DMS153 treated with DMSO at 0.1 percent for 48 hours (cell line): ENCODE results near the gene KRT76.

Experiments
- DNase-seq: peaks from one replicate; lab custom pipeline; 2025; ENCODE audit not compliant: unreplicated experiment; lab: John Stamatoyannopoulos, UW

The KRT76 gene

DNA sequence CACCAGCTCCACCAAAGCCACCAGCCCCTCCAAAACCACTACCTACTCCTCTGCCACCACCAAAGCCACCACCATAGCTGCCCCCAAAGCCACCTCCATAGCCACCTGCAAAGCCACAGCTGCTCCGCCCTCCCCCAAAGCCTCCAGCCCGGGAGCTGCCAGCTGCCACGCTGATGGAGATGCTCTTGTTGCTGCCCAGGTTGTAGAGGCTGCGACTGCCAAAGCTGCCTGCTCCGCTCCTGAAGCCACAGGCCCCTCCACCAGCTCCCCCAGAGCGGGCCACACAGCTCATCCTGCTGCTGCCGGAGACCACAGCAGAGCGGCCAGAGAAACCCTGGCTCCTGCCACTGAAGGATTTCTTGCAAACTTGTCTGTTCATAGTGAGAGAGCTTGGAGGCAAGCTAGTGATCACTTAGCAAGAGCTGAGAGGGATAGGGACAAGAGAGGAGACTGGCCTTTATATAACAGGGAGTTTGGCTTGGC, at the start of gene KRT76:
Gene KRT76 (minus strand): TSS at position 433 of the 483 bp plus-strand sequence. CDS start 54 bp downstream, at position 379.
- DNase-seq: no peak

DNA sequence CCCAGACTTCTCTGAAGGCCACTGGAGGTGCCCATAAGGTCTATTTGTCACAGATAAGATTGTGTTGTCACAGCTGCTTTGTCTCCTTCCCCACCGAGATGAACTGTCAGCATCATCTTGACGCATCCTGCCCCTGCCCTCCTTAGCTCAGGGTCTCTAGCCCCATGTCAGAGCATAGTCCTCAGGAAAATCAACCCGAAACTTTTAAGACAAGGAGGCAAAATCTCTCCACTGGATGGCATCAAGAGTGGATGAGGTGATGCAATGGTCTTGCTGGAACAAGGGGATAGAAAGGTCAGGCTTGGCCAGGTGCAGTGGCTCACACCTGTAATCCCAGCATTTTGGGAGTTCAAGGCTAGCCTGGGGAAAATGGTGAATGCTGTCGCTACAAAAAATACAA, 48.8 kb upstream of the KRT76 start:
- no peak for DNase-seq

DNA sequence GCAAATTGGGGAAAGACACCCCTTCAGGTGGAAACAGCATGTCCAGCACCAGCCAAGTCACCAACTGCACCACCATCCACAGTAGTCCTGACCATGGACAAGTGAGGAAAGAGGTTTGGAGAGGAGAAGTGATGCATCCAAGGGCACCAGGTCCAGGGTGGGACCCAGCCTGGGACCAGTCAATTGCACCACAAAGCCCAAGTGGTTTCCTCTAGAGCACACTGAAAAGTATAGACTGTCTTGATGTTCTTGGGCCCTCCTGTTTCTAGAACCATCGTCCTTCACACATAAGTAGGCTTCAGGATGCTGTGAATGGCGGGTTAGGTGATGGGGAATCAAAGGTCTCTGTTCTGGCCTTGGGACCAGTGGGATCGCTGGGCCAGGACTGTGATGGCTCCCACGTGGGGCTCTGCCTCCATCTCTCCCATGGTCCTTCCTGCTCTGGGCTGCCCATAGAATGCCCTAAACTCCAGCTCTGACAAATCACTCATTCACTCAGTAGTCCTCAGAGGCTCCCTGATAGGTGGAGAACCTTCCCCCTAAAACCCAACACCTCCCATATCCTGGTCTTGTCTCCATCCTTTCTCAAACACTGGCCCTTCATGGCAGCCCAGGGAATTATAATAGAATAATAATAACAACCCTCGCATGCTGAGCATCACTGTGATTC, 47.7 kb upstream of the KRT76 start:
- DNase-seq: no peak

DNA sequence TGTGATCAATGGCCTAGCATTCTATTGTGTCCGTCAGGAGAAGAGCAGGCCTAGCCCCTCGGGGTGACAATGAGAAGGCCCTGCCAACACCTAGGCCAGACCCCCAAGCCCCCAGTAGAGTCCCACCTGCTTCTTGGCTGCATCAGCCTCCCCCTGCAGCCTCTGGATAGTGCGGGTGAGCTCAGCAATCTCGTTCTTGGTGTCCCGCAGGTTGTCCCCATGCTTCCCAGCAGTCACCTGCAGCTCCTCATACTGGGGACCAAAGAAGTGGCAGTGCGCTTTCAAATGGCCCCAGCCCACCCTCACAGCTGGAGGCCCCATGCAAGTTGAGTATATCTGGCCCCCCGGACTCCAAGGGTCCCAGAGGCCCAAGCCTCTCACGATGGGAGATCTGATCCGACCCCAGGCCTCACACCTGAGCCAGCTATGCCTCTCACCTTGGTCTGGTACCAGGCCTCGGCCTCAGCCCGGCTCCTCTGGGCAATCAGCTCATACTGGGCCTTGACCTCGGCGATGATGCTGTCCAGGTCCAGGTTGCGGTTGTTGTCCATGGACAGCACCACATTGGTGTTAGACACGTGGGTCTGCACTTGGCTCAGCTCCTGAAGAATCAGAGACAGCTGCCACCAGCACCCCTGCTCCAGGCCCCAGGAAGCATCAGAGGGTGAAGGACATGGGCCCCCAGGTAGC, 46.8 kb upstream of the KRT76 start:
- DNase-seq: no peak

DNA sequence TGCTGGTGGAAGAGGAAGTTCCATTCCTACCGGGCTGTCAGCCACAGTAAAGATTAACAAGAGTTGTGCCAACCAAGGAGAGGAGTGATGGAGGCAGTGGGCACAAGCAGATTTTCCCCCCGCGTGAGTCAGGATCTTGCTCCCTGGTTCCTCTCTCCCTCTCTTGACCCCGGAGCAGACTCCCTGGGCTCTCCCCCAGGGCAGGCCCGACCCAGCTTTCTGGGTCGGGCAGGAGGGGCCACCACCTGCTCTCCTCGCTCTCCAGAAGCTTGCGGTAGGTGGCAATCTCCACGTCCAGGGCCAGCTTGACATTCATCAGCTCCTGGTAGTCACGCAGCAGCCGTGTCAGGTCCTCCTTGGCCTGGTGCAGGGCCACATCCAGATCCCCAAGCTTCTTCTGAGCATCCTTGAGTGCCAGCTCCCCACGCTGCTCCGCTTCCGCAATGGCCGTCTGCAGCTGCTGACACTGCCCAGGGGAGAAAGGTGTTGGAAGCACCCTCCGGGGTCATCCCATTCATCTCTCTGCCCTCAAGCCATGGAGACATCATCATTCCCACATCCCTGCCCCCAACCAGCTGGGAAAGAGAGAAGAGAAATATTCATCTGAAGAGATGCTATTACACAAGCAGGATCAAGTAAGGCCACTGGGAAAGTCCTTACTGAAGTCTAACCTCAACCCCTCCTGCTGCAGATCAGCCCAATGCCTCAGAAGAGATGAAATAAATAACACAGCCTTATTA, 45.8 kb upstream of the KRT76 start:
- DNase-seq: no peak

DNA sequence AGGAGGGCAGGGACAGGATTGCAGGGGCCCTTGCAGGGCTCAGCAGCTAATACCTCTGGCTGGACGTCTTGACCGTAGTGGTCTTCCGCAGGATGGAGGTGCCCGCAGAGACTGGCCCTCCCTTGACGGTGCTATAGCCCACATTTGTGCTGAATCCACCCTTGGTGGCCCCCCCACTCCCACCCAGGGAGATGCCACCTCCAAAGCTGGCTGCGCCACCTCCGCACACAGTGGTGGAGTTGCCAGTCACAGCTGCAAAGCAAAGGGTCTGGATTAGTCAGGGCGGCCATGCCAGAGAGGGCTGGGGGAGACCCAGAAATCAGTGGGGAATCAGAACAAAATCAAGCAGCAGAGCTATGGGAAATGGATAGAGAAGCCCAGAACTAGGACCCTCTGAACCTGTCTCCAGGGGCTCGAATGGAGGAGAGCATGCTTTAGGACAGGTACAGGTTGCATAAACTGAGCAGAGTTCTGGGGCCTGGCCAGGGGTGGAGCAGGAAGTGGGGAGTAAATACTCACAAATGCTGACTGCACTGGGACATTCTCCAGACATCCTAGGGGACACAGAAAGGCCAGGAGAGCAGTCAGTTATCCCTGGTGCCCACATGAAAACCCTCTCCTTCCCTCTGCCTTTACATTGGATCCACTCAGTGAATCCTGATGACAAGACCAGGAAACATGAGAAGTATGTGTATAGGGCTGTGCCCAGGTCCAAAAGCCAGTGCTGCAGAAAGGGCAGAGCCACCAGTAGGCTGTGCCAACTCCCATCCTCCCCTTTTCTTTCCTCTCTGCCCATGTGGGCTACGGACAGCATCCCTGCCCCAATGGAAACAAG, 44.9 kb upstream of the KRT76 start:
- no peak for DNase-seq

DNA sequence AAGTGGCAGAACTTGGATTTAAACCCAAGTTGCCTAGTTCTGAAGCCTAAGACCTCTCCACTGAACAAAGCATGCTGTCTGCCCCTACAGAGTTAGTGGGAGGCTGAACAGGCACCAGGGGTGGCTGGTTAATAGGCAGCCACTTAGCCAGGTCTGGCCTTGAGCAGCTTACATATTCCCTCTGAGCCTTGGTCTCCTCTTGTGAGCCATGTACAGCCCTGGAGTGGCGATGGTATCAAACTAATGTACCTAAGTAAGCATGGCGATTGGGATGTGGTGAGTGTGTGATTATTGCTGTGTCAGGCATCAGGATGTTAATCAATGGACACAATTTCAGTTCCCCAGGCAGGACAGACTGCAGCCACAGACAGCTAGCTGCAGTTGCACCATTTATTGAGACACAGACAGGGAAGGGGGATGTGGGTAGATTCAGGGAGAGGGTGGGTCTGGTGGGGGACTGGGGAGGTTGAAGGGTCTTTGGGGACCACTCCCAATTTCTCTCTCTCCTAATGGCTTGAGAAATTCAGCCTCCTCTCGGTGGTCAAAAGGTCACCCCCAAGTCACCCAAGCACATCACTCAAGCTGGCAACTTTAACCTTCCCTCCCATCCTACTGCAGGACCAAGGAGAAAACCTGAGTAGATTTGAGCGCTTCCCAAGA, 44.1 kb upstream of the KRT76 start:
- no peak for DNase-seq

DNA sequence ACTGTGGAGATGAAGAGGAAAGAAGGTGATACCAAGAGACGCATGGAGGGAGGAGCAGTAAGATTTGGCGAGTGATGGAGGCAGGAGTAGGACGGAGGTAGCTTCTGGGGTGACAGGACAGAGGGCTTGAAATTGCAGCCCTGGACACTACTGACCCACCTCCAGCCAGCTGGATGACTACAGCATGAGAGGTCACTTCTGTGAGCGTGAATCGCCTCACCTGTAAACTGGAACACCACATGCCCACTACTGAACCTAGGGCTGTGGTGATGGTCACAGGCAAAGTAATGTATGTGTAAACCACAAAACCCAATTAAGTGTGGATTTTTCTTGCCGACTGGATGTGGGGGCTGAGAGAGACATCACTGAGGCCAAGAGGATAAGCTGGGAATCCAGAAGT, 43.4 kb upstream of the KRT76 start:
- DNase-seq: no peak

DNA sequence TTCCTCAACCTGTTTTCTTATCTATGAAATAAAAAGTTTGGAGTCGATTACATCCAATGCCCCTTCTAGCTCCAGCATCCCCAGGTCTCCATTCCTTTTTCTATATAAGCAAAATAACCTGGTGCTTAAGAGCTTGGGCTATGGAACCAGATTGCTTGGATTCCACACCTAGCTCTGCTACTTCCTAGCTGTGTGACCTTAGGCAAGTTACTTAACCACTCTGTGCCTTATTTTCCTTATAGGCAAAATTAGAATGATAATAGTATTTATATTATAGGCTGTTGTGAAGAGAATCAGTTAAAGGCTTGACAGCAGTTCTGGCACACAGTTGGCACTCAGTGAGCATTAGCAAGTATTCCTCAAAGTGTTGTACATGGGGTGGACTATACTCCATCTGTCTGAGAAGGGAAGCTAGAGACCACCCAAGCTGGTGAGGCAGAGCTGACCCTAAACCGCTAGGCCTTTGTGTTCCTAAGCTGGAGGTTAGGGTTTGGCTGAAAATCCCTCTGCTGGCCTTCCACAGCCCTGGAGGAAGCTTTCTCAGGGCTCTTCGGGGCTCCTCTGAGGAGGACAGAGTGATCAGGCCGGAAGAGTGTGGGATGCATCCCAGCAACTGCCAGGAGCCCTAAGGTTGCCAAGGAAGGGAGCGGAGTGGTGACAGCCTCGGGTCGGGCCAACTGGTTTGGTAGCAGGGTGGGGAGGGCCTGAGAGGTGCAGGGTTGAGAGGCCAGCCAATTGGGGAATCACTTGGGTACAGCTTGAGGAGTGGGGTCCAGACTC, 42.8 kb upstream of the KRT76 start:
- DNase-seq: no peak

DNA sequence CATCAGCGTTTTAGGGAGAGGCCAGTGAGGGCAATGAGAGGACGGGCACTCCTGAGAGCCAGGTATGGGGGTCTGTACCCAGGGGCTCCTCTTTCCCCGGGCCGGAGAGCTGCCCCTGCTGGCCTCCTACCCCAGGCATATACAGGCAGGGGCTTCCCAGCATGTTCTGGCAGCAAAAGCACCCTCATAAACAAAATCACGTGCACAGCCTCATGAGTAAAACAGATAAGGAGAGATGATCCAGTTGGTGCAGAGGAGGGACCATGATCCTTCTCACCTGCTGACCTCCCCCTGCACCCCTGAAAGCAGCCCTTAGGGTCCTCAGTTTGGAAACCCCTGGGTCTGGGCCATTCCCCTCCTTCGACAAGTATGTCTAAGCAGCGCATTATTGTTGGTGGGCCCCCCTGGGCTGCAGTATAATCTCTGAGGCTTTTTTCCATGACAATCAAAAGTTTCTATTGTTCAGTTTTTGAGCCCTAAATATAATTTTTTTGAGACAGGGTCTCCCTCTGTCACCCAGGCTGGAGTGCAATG, 41.8 kb upstream of the KRT76 start:
- no peak for DNase-seq

DNA sequence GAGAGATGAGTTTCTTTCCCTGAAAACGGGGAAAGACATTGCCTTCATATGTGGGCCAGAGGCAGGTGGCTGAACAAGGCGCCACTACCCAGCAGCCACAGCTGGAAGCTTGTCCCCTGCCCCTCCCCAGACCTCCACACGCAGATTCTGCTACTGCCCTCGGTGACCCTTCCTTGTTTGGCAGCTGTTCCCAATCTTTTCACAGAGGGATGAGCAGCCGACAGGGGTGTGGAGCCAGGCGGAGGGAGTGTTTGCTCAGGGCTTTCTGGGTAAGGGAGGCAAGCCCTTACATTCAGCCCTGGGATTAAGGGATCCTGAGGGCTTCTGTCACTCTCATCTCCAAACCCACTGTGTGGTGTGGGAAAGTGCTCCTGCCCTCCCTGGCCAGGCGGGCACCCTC, 41.2 kb upstream of the KRT76 start:
- DNase-seq: no peak

DNA sequence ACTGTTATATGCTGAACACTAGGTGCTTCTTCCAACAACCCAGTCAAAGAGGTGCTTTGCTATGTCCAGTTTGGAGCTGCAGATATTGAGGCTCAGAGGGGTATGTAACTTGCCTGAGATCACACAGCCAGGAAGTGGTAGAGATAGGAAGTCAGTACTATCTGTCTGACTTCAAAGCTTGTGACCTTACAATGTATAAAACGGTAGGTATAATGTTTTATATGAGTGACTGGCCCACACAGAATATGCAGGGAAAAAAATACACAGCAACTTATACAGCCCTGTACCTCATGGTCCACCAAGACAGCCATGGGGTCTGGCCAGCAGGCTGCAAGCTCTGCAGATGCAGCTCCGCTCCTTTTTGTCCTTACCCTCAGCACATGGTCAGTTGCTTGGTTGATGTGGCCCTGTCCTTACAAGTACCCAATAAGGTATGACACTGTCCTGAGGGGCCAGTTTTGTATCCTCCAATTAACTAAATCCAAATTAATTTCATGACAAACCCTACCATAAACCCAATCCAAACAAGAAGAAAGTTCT, 40.6 kb upstream of the KRT76 start:
- DNase-seq: no peak

DNA sequence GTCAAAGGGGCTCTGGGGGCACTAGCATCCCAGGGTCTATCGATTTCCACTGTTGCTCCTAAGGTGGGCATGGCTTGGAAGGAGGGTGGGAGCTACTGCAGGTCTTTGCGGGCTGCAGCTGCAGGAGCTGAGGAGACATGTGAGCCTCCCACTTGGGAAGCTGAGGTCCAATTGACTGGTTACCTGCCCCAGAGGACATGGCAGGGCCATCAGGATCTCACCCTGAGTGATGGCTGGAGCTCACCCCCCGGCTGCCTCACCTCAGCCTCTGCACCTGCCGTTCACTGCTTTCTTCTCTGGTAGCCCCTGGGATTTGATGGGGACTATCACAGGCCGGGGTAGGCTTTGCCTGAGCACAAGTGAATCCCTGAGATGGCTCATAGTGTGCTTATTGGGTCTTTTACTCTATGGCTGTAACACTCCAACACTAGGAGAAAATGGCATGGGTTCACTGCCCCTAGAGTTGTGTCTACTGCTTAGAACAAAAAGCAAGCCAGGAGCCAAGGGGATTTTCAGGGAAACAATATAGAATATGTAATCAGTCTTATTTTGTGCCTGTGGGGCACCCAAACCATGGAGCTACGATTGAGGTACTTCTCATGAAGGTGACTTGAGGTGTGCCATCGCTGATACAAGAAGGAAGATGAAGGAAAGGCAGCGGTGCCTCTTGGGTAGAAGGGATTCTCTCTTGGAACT, 40.0 kb upstream of the KRT76 start:
- no peak for DNase-seq

DNA sequence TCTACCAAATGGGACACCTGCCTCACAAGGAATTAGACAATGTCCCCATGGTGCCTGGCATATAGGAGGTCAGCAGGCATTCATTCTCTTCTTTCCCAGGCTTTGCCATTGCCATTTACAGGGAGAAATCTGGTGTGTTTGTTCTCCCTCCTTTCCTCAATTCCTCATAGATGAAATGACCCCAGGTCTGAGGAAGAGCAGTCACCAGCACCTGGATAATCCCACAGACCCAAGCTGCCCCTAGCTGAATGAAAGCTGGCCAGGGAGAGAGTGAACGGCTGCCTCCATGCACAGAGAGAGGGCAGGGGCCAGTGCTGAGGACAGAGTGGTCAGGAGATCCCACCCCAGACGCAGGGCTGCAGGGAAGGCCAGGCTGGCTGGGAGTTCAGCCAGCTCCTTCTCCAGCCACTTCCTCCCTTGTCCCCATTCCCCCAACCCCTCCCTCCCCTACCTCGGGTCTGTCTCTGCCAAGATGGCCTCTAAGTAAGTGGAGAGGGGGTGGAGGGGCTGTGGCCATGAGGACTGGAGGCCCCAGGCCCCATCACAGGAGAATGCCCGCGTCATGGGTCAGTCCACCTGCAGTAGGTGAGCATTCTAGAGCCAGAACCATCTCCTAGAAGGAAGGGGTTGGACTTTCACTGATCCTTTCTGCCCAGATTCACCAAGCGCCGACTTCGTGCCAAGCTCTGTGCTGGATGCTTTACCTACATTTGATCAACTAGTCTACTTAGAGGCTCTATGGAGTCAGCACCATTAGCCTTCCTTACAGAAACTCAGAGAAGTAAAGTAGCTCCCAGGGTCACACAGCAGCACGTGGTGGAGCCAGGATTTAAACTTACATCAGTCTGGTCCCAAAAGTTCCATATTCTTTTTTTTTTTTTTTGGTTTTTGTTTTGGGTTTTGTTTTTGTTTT, 38.8 kb upstream of the KRT76 start:
- no peak for DNase-seq

DNA sequence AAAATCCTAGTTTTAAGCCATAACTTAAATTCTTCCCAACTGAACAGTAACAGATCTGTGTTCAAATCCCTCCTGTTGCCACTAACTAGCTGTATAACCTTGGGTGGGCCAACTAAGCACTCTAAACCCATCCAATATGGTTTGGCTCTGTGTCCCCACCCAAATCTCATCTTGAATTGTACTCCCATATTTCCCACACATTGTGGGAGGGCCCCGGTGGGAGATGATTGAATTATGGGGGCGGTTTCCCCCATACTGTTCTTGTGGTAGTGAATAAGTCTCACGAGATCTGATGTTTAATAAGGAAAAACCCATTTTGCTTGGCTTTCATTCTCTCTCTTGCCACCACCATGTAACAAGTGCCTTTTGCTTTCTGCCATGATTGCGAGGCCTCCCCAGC, 38.0 kb upstream of the KRT76 start:
- DNase-seq: no peak

DNA sequence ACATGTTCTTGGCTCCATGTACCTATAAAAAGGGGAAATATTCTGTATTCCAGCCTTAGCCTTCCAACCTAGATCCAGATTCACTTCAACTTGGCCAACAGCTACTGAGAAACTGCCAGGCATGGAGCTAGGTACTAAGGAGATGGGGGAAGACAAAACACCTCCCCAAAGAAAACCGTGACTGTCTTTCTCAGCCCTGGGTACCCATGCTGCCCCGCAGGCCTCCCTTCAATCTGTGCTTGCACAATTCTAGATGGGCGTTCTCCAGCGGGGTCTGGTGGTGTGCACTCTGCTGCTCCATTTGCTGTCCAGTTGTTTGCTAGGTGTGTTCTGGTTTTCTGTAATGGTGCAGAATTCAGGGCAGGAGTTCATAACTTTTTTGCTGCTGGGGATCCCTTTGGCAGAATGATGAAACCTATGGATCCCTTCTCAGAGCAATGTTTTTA, 37.6 kb upstream of the KRT76 start:
- no peak for DNase-seq

DNA sequence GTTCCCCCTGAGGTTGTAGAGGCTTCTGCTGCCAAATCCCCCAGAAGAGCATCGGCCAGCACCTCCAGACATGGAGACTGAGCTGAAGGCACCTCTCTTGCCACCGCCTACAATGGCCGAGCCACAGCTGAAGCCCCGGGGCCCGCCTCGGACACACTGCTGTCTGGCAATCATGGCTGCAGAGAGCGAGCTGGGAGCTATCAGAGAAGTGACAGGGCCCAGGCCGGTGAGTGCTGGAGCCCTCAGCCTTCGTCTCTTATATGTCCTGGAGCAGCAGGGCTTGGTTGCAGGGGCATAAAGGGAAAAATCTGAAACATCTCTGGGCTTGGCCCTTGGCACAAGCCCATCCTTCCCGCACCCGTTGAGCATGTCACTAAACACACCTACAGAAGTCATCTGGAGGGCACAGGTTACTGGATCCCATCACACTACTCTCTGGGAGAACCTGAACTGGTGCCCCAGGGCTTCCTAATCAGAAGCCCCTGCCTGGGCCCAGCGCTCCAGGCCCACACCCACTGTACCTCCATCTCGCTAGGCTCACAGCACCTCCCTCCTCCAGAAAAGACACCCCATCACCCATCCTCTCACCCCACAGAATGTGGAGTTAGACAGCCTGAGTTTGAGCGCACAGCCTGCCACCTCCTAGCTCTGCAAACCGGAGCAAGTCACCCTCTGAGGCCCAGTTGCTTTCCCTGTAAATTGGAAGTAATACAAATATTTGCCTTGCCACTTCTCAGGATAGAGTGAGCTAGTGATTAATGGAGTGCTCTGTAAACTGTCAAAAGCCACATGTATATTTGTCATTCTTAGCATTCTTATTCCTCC, 37.0 kb upstream of the KRT76 start, which contains the start of gene KRT4:
Gene KRT4 (minus strand): TSS at position 232 of the 825 bp plus-strand sequence. CDS start 58 bp downstream, at position 174.
- DNase-seq: peak; percentile 16
